ENCODE measurements around the gene NXPE3.

DNA sequence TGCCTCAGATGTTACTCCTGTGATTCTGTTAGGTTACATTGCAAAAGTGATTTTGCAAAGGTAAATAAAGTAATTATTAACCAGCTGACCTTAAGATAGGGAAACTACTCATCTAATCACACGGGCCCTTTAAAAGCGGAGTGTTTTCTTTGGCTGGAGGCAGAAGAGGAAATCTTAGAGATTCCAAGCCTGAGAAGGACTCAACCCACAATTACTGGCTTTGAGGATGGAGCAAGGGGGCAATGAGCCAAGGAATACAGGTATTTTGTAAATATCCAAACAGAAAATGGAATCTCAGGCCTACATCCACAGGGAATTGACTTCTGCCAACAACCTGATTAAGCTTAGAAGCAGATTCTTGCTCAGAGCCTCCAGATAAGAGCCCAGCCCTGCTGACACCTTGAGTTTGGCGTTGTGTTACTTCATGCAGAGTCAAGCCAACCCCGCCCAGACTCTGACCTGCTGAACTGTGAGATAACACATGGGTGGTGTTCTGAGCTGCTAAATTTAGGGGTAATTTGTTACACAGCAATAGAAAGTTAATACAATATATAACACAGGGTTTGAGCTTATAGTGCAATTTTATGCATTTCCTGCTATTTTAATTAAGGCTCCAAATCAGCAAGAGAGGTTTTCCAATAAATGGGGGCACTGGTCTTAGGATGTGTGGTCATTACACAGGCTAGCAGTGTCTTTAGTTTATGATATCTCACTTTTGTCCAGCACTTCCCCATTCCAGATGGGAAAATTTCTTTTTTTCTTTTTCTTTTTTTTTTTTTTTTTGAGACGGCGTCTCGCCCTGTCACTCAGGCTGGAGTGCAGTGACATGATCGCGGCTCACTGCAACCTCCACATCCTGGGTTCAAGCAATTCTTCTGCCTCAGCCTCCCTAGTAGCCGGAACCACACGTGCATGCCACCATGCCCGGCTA is 89.8 kb downstream of the NXPE3 start:
- no peak for TF ChIP-seq CTCF (IDR thresholded peaks at IDR 0.05)
- TF ChIP-seq POLR2A (IDR thresholded peaks at IDR 0.05): no peak

All from sigmoid colon (tissue), 3 donors.